ENCODE data around the gene NPBWR2. TPM values are rescaled to one million over a fixed set of nuclear protein-coding genes. Genes with fewer than 3 reads are reported as not detected.

NPBWR2 gene
- polyA plus RNA-seq, 1 of the 3 experiments (the other 2 are of a cell fraction), result not detected

DNA sequence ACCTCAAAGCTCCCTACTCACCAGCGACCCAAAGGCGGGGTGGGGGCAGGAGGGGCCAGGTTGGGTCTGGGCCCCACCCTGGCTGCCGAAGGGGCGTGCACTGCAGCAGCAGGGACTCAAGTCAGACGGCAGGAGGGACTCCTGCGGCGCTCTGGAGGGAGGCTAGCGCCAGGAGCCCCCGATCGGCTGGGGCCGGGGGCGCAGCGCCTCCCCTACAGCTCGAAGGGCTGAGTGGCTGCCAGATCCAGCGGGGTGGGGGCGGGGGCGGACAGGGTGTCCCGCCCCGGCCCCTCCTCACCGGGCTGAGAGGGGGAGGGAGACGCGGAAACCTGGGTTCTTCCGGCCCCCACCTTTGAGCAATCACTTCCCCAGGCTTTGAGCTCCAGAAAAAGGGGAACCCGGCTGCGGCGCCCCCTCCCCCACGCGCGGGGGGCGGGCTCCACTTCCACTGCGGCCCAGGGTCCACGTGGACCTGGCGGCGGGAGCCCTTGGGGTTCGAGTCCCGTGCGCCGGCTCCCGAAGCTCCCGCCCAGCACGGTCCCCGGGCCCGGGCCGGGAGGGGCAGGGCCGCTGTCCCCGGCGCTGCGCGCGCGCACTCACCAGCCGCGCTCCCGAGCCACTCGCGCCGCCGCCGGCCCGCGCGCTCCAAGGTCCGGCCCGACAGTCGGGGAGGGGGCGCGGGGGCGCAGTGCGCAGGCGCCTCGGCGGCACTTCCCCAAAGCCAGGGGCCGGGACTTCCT is 27.9 kb downstream of the NPBWR2 start, which contains the start of gene RGS19:
TSS of gene RGS19 (minus strand) at position 246 of the 740 bp plus-strand sequence. CDS start 2,632 bp downstream, outside the sequence.
- H3K27me3 ChIP-seq (ENCODE audit: insufficient read depth), result no peaks in the 10 kb centered on the region
- DNase-seq, result peak; percentile 96

DNA sequence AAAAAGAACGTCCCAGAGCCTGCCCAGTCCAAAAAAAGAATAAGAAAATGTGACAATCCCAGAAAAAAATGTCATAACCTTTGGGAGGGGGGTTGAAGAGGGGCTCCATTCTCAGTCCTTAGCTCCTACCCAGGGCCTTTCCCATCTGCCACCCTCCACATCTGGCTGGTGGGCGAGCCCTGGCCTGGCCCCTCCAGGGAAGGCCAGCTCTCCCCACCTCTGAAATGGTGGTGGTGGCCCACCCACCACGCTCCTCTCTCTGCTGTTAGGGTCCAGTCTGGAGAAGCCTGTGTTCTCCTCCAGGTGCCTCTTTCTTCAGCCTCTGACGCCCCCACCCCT is 28.5 kb downstream of the NPBWR2 start:
- Histone ChIP-seq H3K4me1 (ENCODE audit: control insufficient read depth in 1 of 2, insufficient read depth in 2 of 2, low read depth in 1 of 2, low read length in 1 of 2) (peaks cover 13 to 29% of the 10 kb centered on the region in 2 experiments; a peak in 3 of 4 replicates), H2AFZ (ENCODE audit: low read depth) (0 out of 2 replicates have a peak overlapping the region, but pooled peaks have one; percentile 72), H3K79me2 (ENCODE audit: insufficient read depth) (no peaks in the 10 kb centered on the region), H4K20me1 (ENCODE audit: insufficient read depth) (no peaks in the 10 kb centered on the region), H3K36me3 (replicated peaks in 1 of 2; ENCODE audit: control insufficient read depth in 1 of 2, insufficient read depth in 2 of 2, low read length in 1 of 2) (peaks cover 0 to 2% of the 10 kb centered on the region in 2 experiments), H3K4me2 (peak overlapping the region; percentile 99), H3K9me3 (no peaks in the 10 kb centered on the region), H3K27me3 (ENCODE audit: insufficient read depth) (no peaks in the 10 kb centered on the region), H3F3A (replicated peaks; ENCODE audit: insufficient read depth) (peaks cover 14% of the 10 kb centered on the region), H3K4me3 (ENCODE audit: low read depth in 2 of 2, low read length in 1 of 2) (peak overlapping the region; percentile 76 to 80), H3K27ac (ENCODE audit: low read depth in 2 of 2, low read length in 1 of 2) (no peak overlapping the region; a peak in 1 of 4 replicates), H3K9ac (peak overlapping the region; percentile 76), H3K9me2 (no peaks in the 10 kb centered on the region)
- 29% methylated on average over 4 of the region's 4 CpGs for WGBS (ENCODE audit: low lambda C conversion rate)
- ChIA-PET CTCF (interaction anchor here (1.1 to 12.9 kb wide), 10 partner anchors 8 to 105 kb away, joined by 3 to 252 read pairs (median 5); partner anchors contain the start of genes NPBWR2 and PRPF6), POLR2A (interaction anchor here (1.2 kb wide), 1 partner anchor 23 kb away, joined by 3 read pairs; no protein-coding TSS in a partner anchor)
- no peak for DNase-seq
- TF ChIP-seq FOXJ3 (CRISPR knock-in tag; IDR thresholded peaks at IDR 0.05) (no peak), USF1 (IDR thresholded peaks at IDR 0.05; ENCODE audit: borderline replicate concordance, low read depth) (no peak), RFX5 (IDR thresholded peaks at IDR 0.05; ENCODE audit: low read length) (no peak), IRF3 (IDR thresholded peaks at IDR 0.05; ENCODE audit: low read depth, low read length) (no peak), GATA2 (CRISPR knock-in tag; IDR thresholded peaks at IDR 0.05) (no peak), MXI1 (IDR thresholded peaks at IDR 0.05; ENCODE audit: low read depth, low read length) (no peak), RCOR1 (IDR thresholded peaks at IDR 0.05; ENCODE audit: low read length) (no peak), PBX3 (IDR thresholded peaks at IDR 0.05) (no peak), EZH2phosphoT487 (IDR thresholded peaks at IDR 0.05; ENCODE audit: borderline replicate concordance, low read depth) (no peak), ELF1 (IDR thresholded peaks at IDR 0.05) (no peak)
- TF ChIP-seq, protein P1, sequence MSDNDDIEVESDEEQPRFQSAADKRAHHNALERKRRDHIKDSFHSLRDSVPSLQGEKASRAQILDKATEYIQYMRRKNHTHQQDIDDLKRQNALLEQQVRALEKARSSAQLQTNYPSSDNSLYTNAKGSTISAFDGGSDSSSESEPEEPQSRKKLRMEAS (IDR thresholded peaks at IDR 0.05; ENCODE audit: low read depth), result no peak

More for the DNA sequence above, 27.9 kb downstream of the NPBWR2 start, which contains the start of gene RGS19:
- WGBS (ENCODE audit: low lambda C conversion rate), result 0% methylated on average over 6 of the region's 73 CpGs
- no peaks in the 10 kb centered on the region for H4K20me1 ChIP-seq (ENCODE audit: insufficient read depth)
- H3K4me1 ChIP-seq (ENCODE audit: control insufficient read depth in 1 of 2, insufficient read depth in 2 of 2, low read depth in 1 of 2, low read length in 1 of 2), result peaks cover 13 to 34% of the 10 kb centered on the region in 2 experiments; a peak in 3 of 4 replicates
- POLR2A ChIA-PET, result interaction anchor here (0.6 to 1.2 kb wide), 4 partner anchors 10 to 93 kb away, joined by 3 to 6 read pairs (median 3); partner anchors contain the start of gene TCEA2
- no peaks in the 10 kb centered on the region for H3K36me3 ChIP-seq (replicated peaks in 1 of 2; ENCODE audit: control insufficient read depth in 1 of 2, insufficient read depth in 2 of 2, low read length in 1 of 2)
- H2AFZ ChIP-seq (ENCODE audit: low read depth), result peak within 1 kb of the TSS; percentile 72; the same call in 1 of the 2 replicates
- CTCF ChIA-PET, result interaction anchor here (0.7 to 12.9 kb wide), 12 partner anchors 9 to 139 kb away, joined by 3 to 252 read pairs (median 4); partner anchors contain the start of genes NPBWR2 and PRPF6
- peak within 1 kb of the TSS; percentile 76 to 80 for H3K4me3 ChIP-seq (ENCODE audit: low read depth in 2 of 2, low read length in 1 of 2)
- peak within 1 kb of the TSS; percentile 99 for H3K4me2 ChIP-seq
- H3F3A ChIP-seq (replicated peaks; ENCODE audit: insufficient read depth), result peaks cover 14% of the 10 kb centered on the region
- peak within 1 kb of the TSS; percentile 76 for H3K9ac ChIP-seq
- H3K79me2 ChIP-seq (ENCODE audit: insufficient read depth), result no peaks in the 10 kb centered on the region
- TF ChIP-seq CHD2 (IDR thresholded peaks at IDR 0.05; ENCODE audit: low read length, partially characterized antibody) (peak; percentile 39), GABPA (IDR thresholded peaks at IDR 0.05; ENCODE audit: low read depth) (0 out of 2 replicates have a peak, but pooled peaks have one; percentile 9), NRF1 (IDR thresholded peaks at IDR 0.05; ENCODE audit: low read depth, low read length) (peak; percentile 78), NFIC (IDR thresholded peaks at IDR 0.05; ENCODE audit: borderline replicate concordance) (no peak), TEAD4 (IDR thresholded peaks at IDR 0.05; ENCODE audit: borderline replicate concordance, insufficient read depth) (no peak), MXI1 (IDR thresholded peaks at IDR 0.05; ENCODE audit: low read depth, low read length) (peak; percentile 67), ELF1 (IDR thresholded peaks at IDR 0.05) (no peak), EZH2phosphoT487 (IDR thresholded peaks at IDR 0.05; ENCODE audit: borderline replicate concordance, low read depth) (no peak)
- TF ChIP-seq, protein P2, sequence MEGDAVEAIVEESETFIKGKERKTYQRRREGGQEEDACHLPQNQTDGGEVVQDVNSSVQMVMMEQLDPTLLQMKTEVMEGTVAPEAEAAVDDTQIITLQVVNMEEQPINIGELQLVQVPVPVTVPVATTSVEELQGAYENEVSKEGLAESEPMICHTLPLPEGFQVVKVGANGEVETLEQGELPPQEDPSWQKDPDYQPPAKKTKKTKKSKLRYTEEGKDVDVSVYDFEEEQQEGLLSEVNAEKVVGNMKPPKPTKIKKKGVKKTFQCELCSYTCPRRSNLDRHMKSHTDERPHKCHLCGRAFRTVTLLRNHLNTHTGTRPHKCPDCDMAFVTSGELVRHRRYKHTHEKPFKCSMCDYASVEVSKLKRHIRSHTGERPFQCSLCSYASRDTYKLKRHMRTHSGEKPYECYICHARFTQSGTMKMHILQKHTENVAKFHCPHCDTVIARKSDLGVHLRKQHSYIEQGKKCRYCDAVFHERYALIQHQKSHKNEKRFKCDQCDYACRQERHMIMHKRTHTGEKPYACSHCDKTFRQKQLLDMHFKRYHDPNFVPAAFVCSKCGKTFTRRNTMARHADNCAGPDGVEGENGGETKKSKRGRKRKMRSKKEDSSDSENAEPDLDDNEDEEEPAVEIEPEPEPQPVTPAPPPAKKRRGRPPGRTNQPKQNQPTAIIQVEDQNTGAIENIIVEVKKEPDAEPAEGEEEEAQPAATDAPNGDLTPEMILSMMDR (IDR thresholded peaks at IDR 0.05), result no peak
- H3K9me3 ChIP-seq, result no peaks in the 10 kb centered on the region
- H3K27ac ChIP-seq (ENCODE audit: low read depth in 2 of 2, low read length in 1 of 2), result peak within 1 kb of the TSS in 1 of 2 experiments; percentile 68; a peak in 2 of 4 replicates
- no peaks in the 10 kb centered on the region for H3K9me2 ChIP-seq

Measured in SK-N-SH (cell line).